Neural progenitor cell (in vitro differentiated cells): Measurements from ENCODE around the gene CCDC8.

Experiments
- CTCF ChIP-seq: fragments of 200-600 bp; sonication (generic); IDR thresholded peaks from 2 replicates; pipeline ENCODE4 v1.5.1; 2017; ENCODE audit warnings: antibody characterized with exemption, mild to moderate bottlenecking
- EZH2 ChIP-seq: fragments of 200-600 bp; sonication (generic); IDR thresholded peaks from 2 replicates; pipeline ENCODE4 v1.6.1; 2017; ENCODE audit warnings: antibody characterized with exemption, mild to moderate bottlenecking, moderate library complexity
- EZH2phosphoT487 ChIP-seq: fragments of 200-600 bp; sonication (generic); IDR thresholded peaks from 2 replicates; pipeline ENCODE4 v1.6.1; 2017; ENCODE audit warnings: antibody characterized with exemption

- TF ChIP-seq CTCF (no peak), EZH2 (no peak), EZH2phosphoT487 (no peak)
Measured at GRCh38 chr19:46461537-46461936, 48.2 kb upstream of the CCDC8 start.
